ENCODE data around the gene STK33. TPM values are rescaled to one million over a fixed set of nuclear protein-coding genes. Genes with fewer than 3 reads are reported as not detected.
A peak's percentile ranks its signal among the peaks of the same experiment; 100 is the strongest.

Gene STK33
- total RNA-seq, 1 donor from 2014 or later, result 3.4 TPM

- DNase-seq (ENCODE audit: low spot score), result peak; percentile 61
- peaks cover 25% of the 10 kb centered on the region for H3K27me3 Mint-ChIP-seq (ENCODE audit: low read depth)
- H3K4me3 Mint-ChIP-seq (ENCODE audit: unreplicated experiment), result no peak overlapping the region
- no peaks in the 10 kb centered on the region for H3K36me3 Mint-ChIP-seq (ENCODE audit: low read depth)
- no peak for TF ChIP-seq CTCF (IDR thresholded peaks at IDR 0.05)
- H3K27ac Mint-ChIP-seq (ENCODE audit: unreplicated experiment), result no peak overlapping the region
- H3K9me3 Mint-ChIP-seq (ENCODE audit: low read depth), result no peaks in the 10 kb centered on the region
- peaks cover 5% of the 10 kb centered on the region for H3K4me1 Mint-ChIP-seq (ENCODE audit: low read depth)
Measured at GRCh38 chr11:8357891-8358566, 236.0 kb downstream of the STK33 start.

- TF ChIP-seq CTCF (IDR thresholded peaks at IDR 0.05), result no peak
- no peak overlapping the region for H3K4me3 Mint-ChIP-seq (ENCODE audit: unreplicated experiment)
- peaks cover 22% of the 10 kb centered on the region for H3K27me3 Mint-ChIP-seq (ENCODE audit: low read depth)
- no peaks in the 10 kb centered on the region for H3K36me3 Mint-ChIP-seq (ENCODE audit: low read depth)
- no peak overlapping the region for H3K27ac Mint-ChIP-seq (ENCODE audit: unreplicated experiment)
- peak; percentile 66 for DNase-seq (ENCODE audit: low spot score)
- no peaks in the 10 kb centered on the region for H3K9me3 Mint-ChIP-seq (ENCODE audit: low read depth)
- peaks cover 5% of the 10 kb centered on the region for H3K4me1 Mint-ChIP-seq (ENCODE audit: low read depth)
Measured at GRCh38 chr11:8357505-8357888, 236.5 kb downstream of the STK33 start.

GRCh38 chr11:8356721-8357504, 237.1 kb downstream of the STK33 start:
- Mint-ChIP-seq H3K9me3 (ENCODE audit: low read depth) (no peaks in the 10 kb centered on the region), H3K4me3 (ENCODE audit: unreplicated experiment) (no peak overlapping the region), H3K27ac (ENCODE audit: unreplicated experiment) (no peak overlapping the region), H3K4me1 (ENCODE audit: low read depth) (peaks cover 5% of the 10 kb centered on the region), H3K27me3 (ENCODE audit: low read depth) (peaks cover 23% of the 10 kb centered on the region), H3K36me3 (ENCODE audit: low read depth) (no peaks in the 10 kb centered on the region)
- no peak for TF ChIP-seq CTCF (IDR thresholded peaks at IDR 0.05)
- peak; percentile 75 for DNase-seq (ENCODE audit: low spot score)

- no peak for TF ChIP-seq CTCF (IDR thresholded peaks at IDR 0.05)
- Mint-ChIP-seq H3K9me3 (ENCODE audit: low read depth) (no peaks in the 10 kb centered on the region), H3K4me3 (ENCODE audit: unreplicated experiment) (no peak overlapping the region), H3K36me3 (ENCODE audit: low read depth) (no peaks in the 10 kb centered on the region), H3K27ac (ENCODE audit: unreplicated experiment) (no peak overlapping the region), H3K4me1 (ENCODE audit: low read depth) (peaks cover 5% of the 10 kb centered on the region), H3K27me3 (ENCODE audit: low read depth) (peaks cover 24% of the 10 kb centered on the region)
- peak; percentile 54 for DNase-seq (ENCODE audit: low spot score)
Measured at GRCh38 chr11:8356216-8356615, 237.8 kb downstream of the STK33 start.

GRCh38 chr11:8355416-8355742, 238.6 kb downstream of the STK33 start:
- no peaks in the 10 kb centered on the region for H3K36me3 Mint-ChIP-seq (ENCODE audit: low read depth)
- DNase-seq (ENCODE audit: low spot score), result peak; percentile 51
- no peaks in the 10 kb centered on the region for H3K9me3 Mint-ChIP-seq (ENCODE audit: low read depth)
- H3K27ac Mint-ChIP-seq (ENCODE audit: unreplicated experiment), result no peak overlapping the region
- peaks cover 27% of the 10 kb centered on the region for H3K27me3 Mint-ChIP-seq (ENCODE audit: low read depth)
- TF ChIP-seq CTCF (IDR thresholded peaks at IDR 0.05), result no peak
- H3K4me1 Mint-ChIP-seq (ENCODE audit: low read depth), result peaks cover 5% of the 10 kb centered on the region
- no peak overlapping the region for H3K4me3 Mint-ChIP-seq (ENCODE audit: unreplicated experiment)

All from chondrocyte (in vitro differentiated cells).